ENCODE data around the gene ZNF526. TPM values are rescaled to one million over a fixed set of nuclear protein-coding genes. Genes with fewer than 3 reads are reported as not detected.

Gene ZNF526
- polyA plus RNA-seq, 3 donors, result 7.4 to 8.9 (median 8.3) TPM

GRCh38 chr19:42244347-42245220 is 24.5 kb downstream of the ZNF526 start:
- DNase-seq (ENCODE audit: low read depth in 3 of 3, low spot score in 2 of 3), result peak; percentile 91 to 93 (median 93)

- no peak for DNase-seq (ENCODE audit: low read depth in 3 of 3, low spot score in 2 of 3)
These were observed 25.1 kb downstream of the ZNF526 start for GRCh38 chr19:42245231-42245630.

- no peak for DNase-seq (ENCODE audit: low read depth in 3 of 3, low spot score in 2 of 3)
These were observed 26.2 kb downstream of the ZNF526 start for GRCh38 chr19:42246143-42246921.

GRCh38 chr19:42246922-42247639 is 27.0 kb downstream of the ZNF526 start:
- DNase-seq (ENCODE audit: low read depth in 3 of 3, low spot score in 2 of 3), result no peak

- DNase-seq (ENCODE audit: low read depth in 3 of 3, low spot score in 2 of 3), result no peak
These were observed 27.6 kb downstream of the ZNF526 start for GRCh38 chr19:42247640-42248199.

- DNase-seq (ENCODE audit: low read depth in 3 of 3, low spot score in 2 of 3), result no peak
These were observed 28.4 kb downstream of the ZNF526 start for GRCh38 chr19:42248270-42249148.

GRCh38 chr19:42249149-42249750 is 29.1 kb downstream of the ZNF526 start:
- no peak for DNase-seq (ENCODE audit: low read depth in 3 of 3, low spot score in 2 of 3)

GRCh38 chr19:42249769-42250168 is 29.7 kb downstream of the ZNF526 start:
- no peak for DNase-seq (ENCODE audit: low read depth in 3 of 3, low spot score in 2 of 3)

GRCh38 chr19:42250183-42250665 is 30.1 kb downstream of the ZNF526 start:
- no peak for DNase-seq (ENCODE audit: low read depth in 3 of 3, low spot score in 2 of 3)

- no peak for DNase-seq (ENCODE audit: low read depth in 3 of 3, low spot score in 2 of 3)
These were observed 30.8 kb downstream of the ZNF526 start for GRCh38 chr19:42250666-42251531.

- DNase-seq (ENCODE audit: low read depth in 3 of 3, low spot score in 2 of 3), result no peak
These were observed 31.7 kb downstream of the ZNF526 start for GRCh38 chr19:42251572-42252358.

GRCh38 chr19:42252365-42253244 is 32.5 kb downstream of the ZNF526 start:
- no peak for DNase-seq (ENCODE audit: low read depth in 3 of 3, low spot score in 2 of 3)

GRCh38 chr19:42253245-42254088 is 33.4 kb downstream of the ZNF526 start:
- no peak for DNase-seq (ENCODE audit: low read depth in 3 of 3, low spot score in 2 of 3)

GRCh38 chr19:42254089-42254849 is 34.2 kb downstream of the ZNF526 start:
- no peak for DNase-seq (ENCODE audit: low read depth in 3 of 3, low spot score in 2 of 3)

All from right renal cortex interstitium (tissue), 3 donors.